ENCODE data around the gene WDR82.

The WDR82 gene

DNA sequence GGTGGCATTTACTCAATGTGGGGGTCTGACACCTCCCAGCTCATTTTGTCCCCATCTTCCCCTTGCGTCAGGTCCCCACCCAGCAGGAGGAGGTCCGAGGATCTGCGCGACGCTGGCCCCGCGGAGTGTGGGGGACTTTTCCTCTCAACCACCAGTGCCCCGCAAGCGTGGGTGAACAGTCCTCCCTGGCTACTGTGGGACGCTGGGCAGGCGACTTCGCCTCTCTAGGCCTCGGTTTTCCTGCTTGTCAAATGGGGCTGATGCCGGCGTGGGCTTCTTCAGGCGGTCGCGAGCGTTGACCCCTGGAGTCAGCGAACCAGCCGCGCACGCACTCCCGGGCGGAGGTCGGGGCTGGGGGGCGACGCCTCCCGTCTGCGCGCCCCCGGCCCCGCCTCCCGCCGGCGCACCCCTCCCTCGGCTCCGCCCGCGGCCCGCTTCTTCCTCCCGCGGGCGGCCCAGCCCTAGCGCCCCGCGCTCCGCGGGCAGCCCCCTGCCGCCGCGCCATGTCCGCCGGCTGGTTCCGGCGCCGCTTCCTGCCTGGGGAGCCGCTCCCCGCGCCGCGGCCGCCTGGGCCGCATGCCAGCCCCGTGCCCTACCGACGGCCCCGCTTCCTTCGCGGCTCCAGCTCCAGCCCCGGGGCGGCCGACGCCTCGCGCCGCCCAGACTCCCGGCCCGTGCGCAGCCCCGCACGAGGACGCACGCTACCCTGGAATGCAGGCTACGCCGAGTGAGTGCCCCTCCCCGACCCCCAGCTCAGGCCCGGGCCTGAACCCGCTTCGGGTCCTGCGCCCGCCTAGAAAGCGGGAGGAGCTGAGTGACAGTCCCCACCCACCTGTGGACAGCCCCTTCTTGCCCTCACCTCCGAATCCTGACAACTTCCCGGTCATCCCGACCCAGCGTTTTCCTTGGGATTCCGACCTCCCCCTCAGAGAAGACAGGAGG, 32.9 kb downstream of the WDR82 start, which contains the start of gene PPM1M:
Gene PPM1M, plus strand, starts transcription at position 438 of the 942 bp plus-strand sequence. Its CDS starts 66 bp downstream, at position 504.
- TF ChIP-seq GATA2 (IDR thresholded peaks at IDR 0.05; ENCODE audit: low read depth, low read length) (no peak), GATA3 (IDR thresholded peaks at IDR 0.05; ENCODE audit: low read depth, low read length) (no peak)

DNA sequence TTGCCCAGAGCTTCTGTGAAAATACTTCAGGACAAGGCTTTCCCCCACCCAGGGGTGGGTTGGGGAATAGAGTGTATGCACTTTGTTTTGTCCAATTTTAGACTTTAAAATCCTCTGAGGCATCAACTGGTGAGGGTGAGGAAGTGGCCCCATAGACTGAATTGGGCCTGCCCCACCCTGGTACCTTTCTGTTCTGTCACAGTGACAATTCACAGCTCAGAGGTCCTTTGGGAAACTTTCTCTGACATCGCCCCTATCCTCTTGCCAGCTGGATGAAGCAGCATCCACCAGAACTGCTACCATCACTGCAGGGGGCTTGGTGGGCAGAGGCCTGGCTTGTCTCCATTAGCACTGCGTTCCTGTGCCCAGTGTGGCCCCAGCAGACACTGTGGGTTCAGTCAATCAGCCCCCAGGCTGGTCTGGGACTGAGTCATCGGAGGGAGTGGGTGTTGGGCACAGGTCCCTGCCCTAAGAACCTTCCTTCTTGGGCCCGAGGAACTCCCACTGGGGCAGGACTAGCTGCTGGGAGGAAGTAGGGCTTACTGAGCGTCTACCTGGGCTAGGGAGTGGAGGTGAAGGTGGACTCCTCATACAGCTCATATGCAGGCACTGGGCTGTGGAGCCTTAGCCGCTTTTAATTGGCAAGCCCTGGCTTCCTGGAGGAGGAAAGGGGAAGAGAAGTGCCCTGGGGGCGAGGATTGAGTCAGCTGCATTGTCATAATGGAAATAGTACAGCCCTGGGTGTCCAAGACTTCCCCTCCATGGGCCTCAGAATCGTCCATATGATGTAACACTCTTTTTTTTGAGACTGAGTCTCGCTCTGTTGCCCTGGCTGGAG, 34.4 kb downstream of the WDR82 start:
- TF ChIP-seq GATA2 (IDR thresholded peaks at IDR 0.05; ENCODE audit: low read depth, low read length), result no peak
- no peak for TF ChIP-seq GATA3 (IDR thresholded peaks at IDR 0.05; ENCODE audit: low read depth, low read length)

DNA sequence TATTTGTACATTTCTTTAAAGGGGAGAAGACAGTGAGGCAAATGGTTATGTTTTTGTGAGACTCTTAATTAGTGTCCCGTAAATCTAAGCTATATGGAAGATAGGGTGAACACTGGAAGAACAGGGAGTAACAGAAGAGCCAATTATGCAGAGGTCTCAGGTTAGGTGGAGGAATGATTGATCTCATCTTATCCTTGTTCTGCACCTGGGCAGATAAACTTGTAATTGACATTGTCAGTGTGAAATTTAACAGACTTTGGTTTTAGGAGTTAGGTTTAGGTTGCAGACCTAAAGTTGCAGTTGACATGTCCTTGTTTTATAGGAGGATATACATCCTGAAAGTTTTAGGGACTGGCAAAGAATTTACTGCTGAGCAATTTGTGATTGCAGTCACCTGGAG, 36.4 kb downstream of the WDR82 start:
- TF ChIP-seq GATA2 (IDR thresholded peaks at IDR 0.05; ENCODE audit: low read depth, low read length) (no peak), GATA3 (IDR thresholded peaks at IDR 0.05; ENCODE audit: low read depth, low read length) (no peak)

DNA sequence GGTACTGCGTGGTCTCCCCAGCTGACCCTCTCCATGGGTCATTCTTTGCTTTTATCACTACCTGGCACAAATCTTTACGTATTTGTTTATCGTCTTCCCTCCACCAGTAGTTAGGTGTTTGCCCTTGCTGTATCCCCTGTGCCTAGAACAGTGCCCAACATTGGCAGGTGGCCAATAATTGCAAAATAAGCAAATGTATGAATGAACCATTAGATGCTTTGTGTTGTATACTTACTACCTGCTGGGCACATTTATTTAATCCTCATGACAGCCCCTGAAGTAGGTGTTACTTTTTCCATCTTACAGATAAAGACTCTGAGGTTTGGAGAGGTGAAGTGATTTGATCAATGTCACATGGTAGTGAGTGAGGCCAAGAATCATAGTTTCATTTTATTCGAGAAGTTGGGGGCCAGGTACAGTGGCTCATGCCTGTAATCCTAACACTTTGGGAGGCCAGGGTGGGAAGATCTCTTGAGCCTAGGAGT, 37.5 kb downstream of the WDR82 start:
- TF ChIP-seq GATA2 (IDR thresholded peaks at IDR 0.05; ENCODE audit: low read depth, low read length) (no peak), GATA3 (IDR thresholded peaks at IDR 0.05; ENCODE audit: low read depth, low read length) (no peak)

DNA sequence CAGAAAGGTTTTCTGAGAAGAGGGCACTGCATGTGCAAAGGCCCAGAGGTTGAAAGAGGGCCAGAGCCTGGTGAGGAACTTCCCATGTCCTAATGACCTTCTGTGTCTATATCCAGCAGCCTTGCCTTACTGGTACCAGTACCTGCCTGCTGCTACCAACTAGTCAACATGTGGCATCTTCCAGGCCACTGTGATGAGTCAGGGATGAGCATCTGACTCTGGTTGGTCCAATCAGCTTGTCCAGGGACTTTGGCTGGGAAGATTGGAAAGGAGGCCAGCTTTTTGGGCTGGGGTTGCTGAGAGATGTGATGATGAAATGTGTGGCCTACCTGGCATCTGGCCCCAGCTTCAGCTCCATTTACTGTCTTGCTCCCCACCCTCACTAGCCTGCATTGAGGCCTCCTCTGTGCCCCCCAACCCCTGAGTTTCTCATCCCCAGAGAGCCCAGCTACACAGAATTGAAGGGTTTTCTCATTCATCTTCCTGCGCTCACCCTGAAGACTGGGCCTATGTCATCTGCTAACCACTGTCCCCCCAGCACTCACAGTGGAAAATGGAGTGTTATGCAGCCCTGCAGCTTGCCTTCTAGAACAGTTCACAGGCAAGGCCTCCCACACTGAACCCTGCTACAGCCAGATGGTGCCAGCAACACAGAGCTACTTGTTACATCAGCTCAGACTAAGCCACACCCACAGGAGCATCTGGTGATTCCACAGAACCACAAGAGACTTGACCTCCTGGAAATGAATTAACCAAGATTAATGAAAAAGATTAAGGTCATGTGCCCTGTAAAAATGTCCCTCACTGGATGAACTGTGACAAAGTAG, 38.2 kb downstream of the WDR82 start:
- TF ChIP-seq GATA3 (IDR thresholded peaks at IDR 0.05; ENCODE audit: low read depth, low read length) (no peak), GATA2 (IDR thresholded peaks at IDR 0.05; ENCODE audit: low read depth, low read length) (peak; percentile 87)

DNA sequence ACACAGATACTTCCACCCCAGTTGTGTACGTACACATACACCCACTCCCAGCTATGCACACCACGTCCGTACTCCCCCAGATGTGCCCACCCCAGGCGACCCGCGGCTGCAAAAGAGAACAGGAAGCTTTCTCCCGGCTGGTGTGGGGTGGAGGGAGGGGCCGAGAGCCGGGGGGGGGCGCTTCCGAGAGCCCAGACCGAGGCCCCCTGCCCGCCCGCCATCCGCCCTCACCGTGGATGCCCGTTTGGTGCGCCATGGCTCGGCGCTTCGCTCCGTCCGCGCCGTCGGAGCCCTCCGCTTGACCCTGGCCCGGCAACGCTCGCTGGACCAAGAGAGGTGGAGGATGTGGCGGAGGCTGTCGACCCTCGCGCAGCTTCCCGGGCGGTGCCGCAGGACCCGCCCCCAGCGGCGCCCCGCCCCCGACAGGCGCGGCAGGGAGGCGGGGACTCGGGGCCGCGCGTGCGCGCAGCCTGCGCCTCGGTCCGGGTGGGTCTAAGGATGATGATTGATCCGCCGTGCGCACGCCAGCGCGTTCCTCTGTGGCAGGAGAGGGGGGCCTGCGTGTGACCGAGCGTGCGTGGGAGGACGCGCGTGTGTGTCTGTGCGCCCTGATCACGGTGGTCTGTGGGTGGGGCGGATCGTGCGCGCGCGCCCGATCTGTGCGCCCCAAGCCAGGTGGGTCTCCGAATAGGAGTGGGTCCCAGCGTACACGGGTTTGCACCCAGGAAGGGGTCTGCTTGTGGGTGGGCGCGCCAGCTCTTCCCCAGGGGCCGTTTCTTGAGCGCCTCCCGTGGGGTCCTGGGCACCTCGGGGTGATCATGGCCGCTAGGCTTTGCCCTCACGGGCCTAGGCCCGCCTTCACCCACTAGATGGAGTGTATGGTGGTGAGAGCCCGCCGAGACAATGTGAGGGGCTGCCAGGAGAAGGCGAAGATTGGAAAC, 39.4 kb downstream of the WDR82 start, which contains the start of gene TWF2:
Gene TWF2, minus strand, starts transcription at position 398 of the 941 bp plus-strand sequence. Its CDS starts 142 bp downstream, at position 256.
- TF ChIP-seq GATA3 (IDR thresholded peaks at IDR 0.05; ENCODE audit: low read depth, low read length), result no peak
- no peak for TF ChIP-seq GATA2 (IDR thresholded peaks at IDR 0.05; ENCODE audit: low read depth, low read length)

DNA sequence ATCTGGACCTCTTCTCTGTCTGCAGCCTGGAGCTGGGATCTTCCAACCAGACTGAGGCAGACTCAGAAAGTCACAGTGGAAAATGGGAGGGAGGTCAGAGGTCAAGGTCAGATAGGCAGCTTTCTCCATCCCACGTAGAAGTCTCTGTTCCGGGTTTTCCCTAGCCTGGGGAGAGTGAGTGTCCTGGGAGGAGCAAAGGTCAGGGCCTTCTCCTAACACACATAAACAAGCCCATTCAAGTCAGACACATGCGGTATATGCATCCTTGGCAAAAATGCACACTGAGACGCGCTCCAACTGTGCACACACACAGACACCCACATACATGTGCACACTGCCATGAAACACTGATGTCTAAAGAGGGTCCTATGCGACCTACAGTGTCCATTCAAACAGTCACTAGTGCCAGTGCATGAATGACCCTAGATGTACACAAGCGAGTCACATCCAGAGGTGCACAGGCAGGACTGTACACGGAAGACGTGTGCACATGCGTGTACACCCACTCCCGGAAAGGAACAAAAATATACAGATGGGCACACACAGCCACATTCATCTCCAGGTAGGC, 40.2 kb downstream of the WDR82 start:
- no peak for TF ChIP-seq GATA2 (IDR thresholded peaks at IDR 0.05; ENCODE audit: low read depth, low read length)
- no peak for TF ChIP-seq GATA3 (IDR thresholded peaks at IDR 0.05; ENCODE audit: low read depth, low read length)

DNA sequence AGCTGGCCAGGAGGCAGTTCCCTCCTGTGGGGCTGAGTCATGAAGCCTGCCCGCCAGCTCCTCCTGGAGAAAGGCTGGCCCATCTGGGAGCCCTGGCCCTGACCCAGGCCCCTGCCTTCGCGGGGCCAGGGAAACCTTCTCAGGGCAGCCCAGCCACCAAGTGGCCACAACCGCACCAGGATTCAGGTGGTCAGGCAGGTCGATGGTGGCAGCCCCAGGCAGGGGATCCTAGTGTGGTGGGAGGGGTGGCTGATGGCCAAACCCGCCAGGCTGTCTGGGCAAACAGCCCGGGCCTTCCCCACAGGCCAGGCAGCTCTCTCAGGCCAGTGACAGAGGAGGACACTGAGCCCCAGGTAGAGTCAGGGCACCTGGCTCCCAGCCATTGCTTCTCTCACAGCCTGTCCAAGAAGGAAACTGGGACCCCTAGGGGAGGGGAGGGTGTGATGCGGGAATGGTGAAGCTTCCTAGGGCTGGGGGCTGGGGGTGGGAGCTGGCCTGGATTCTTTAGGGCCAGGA, 40.7 kb downstream of the WDR82 start:
- TF ChIP-seq GATA2 (IDR thresholded peaks at IDR 0.05; ENCODE audit: low read depth, low read length) (no peak), GATA3 (IDR thresholded peaks at IDR 0.05; ENCODE audit: low read depth, low read length) (no peak)

DNA sequence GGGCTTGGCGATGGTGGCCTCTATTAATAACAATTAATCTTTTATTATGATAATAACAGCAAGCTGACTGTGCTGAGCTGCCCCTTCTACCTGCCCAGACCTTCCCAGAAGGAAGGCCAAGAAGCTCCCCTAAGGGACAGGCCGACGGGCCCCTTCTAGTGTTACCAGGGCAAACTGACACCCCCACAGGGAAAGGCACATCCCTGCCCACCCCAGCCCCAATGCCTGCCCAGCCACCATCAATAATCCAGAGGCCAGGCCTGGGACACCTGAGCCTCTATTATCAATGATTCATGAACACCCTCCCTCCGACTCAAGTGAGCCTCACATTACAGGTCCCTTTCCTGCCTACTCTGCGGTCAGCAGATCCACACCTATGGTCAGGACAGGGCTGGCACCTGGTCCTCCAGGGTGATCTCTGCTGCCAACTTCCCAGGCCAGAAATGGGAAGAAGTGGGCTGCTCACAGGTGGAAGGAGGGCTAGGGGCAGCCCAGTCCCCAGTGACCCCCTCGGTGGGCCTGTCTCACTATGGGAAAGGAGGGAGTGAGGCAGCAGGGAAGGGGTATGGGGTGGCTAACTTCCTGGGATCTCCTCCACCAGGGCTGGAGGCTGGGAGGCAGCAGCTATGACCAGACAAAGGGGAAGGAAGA, 41.3 kb downstream of the WDR82 start:
- TF ChIP-seq GATA2 (IDR thresholded peaks at IDR 0.05; ENCODE audit: low read depth, low read length) (no peak), GATA3 (IDR thresholded peaks at IDR 0.05; ENCODE audit: low read depth, low read length) (no peak)

DNA sequence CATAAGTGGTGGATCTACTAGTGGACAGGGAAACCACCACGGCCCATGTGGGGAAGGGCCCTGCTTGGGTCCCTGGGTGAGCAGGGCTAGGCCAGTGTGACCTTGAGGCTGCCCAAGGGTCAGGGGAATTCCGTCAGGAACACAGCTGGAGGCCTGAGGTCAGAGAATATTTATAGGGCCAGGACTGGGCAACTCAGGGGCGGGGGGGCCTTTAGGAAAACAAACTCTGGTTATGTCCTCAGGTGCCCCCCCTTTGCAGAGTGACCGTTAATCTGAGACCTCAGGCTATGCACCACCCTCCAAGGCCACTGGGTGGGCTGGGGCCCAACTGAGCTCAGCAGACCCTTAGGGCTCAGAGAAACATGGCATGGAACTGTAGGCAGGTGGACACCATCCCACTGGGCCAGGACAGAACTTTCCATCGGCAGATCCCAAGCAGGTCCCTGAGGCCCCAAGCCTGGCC, 42.0 kb downstream of the WDR82 start:
- TF ChIP-seq GATA2 (IDR thresholded peaks at IDR 0.05; ENCODE audit: low read depth, low read length) (no peak), GATA3 (IDR thresholded peaks at IDR 0.05; ENCODE audit: low read depth, low read length) (no peak)

Data from SH-SY5Y (cell line).